Caki2 (cell line): Measurements from ENCODE around the gene TOR1AIP2. TPM values are rescaled to one million over a fixed set of nuclear protein-coding genes. Genes with fewer than 3 reads are reported as not detected.
"Not testable (repeated sequence)": the region's sequence is repeated elsewhere in the genome, so short reads cannot be mapped to it uniquely, and the experiment has no call there.

Source experiments
- DNase-seq: peaks from one replicate; pipeline ENCODE4 v3.0.0-alpha.2; 2015; ENCODE audit warnings: low read depth
- in situ Hi-C: cut with HindIII; loops from 2 replicates; pipeline ENCODE4 v1.10.0; 2016; ENCODE audit warnings: low sequenced_read_pairs, low pct_unique_long_range_greater_than_20kb, mixed read lengths
- total RNA-seq: library from RNA; depleted of rRNA; stranded (reverse); fragments of >200 nt; shearing (Covaris generic); gene quantifications from 2 replicates; pipeline ENCODE4 v1.2.3, GENCODE V29; 2014; ENCODE audit warnings: low replicate concordance

Gene TOR1AIP2
- total RNA-seq, 1 experiment from 2014 or later, result 29.1 TPM

- no peak for DNase-seq
- in situ Hi-C loops, result no loop called here
Measured at GRCh38 chr1:179881642-179882252, 4.1 kb upstream of the TOR1AIP2 start.

GRCh38 chr1:179879797-179880196 is 2.2 kb upstream of the TOR1AIP2 start:
- in situ Hi-C loops, result no loop called here
- no peak for DNase-seq

GRCh38 chr1:179876300-179876715 is 1.3 kb downstream of the TOR1AIP2 start:
- DNase-seq, result peak; percentile 35
- in situ Hi-C loops, result no loop called here

GRCh38 chr1:179875596-179876299 is 1.9 kb downstream of the TOR1AIP2 start:
- DNase-seq, result no peak
- in situ Hi-C loops, result no loop called here

- no peak for DNase-seq
- in situ Hi-C loops, result no loop called here
Measured at GRCh38 chr1:179873438-179873851, 4.2 kb downstream of the TOR1AIP2 start.

- no peak for DNase-seq
- in situ Hi-C loops, result no loop called here
Measured at GRCh38 chr1:179872558-179872957, 5.0 kb downstream of the TOR1AIP2 start.

GRCh38 chr1:179871940-179872339 is 5.7 kb downstream of the TOR1AIP2 start:
- DNase-seq, result no peak
- in situ Hi-C loops, result no loop called here

GRCh38 chr1:179870870-179871269 is 6.7 kb downstream of the TOR1AIP2 start:
- in situ Hi-C loops, result no loop called here
- DNase-seq, result no peak

- DNase-seq, result peak; percentile 48
- in situ Hi-C loops, result no loop called here
Measured at GRCh38 chr1:179867493-179868330, 9.9 kb downstream of the TOR1AIP2 start.

- in situ Hi-C loops, result no loop called here
Measured at GRCh38 chr1:179866616-179867015, 11.0 kb downstream of the TOR1AIP2 start.

GRCh38 chr1:179865377-179865776 is 12.2 kb downstream of the TOR1AIP2 start:
- in situ Hi-C loops, result no loop called here

More at GRCh38 chr1:179866616-179867015, 11.0 kb downstream of the TOR1AIP2 start:
- DNase-seq, result no peak

GRCh38 chr1:179860652-179861051 is 17.0 kb downstream of the TOR1AIP2 start:
- in situ Hi-C loops, result no loop called here
- DNase-seq, result no peak

More at GRCh38 chr1:179865377-179865776, 12.2 kb downstream of the TOR1AIP2 start:
- no peak for DNase-seq

- in situ Hi-C loops, result no loop called here
- DNase-seq, result no peak
Measured at GRCh38 chr1:179857009-179857408, 20.6 kb downstream of the TOR1AIP2 start.

- DNase-seq, result no peak
- in situ Hi-C loops, result no loop called here
Measured at GRCh38 chr1:179856296-179856695, 21.3 kb downstream of the TOR1AIP2 start.

GRCh38 chr1:179855831-179856230 is 21.8 kb downstream of the TOR1AIP2 start:
- in situ Hi-C loops, DNase-seq: not testable (repeated sequence)

GRCh38 chr1:179853102-179853501 is 24.5 kb downstream of the TOR1AIP2 start:
- in situ Hi-C loops, result no loop called here
- no peak for DNase-seq

GRCh38 chr1:179848233-179848632 is 29.4 kb downstream of the TOR1AIP2 start:
- in situ Hi-C loops, result no loop called here
- DNase-seq, result no peak

- no peak for DNase-seq
Measured at GRCh38 chr1:179840107-179840506, 37.5 kb downstream of the TOR1AIP2 start.

More at GRCh38 chr1:179840107-179840506, 37.5 kb downstream of the TOR1AIP2 start:
- in situ Hi-C loops, result no loop called here
